GM12878 (cell line): Measurements from ENCODE around the gene PCSK5. TPM values are rescaled to one million over a fixed set of nuclear protein-coding genes. Genes with fewer than 3 reads are reported as not detected.

Experiments
- ATAC-seq: fragments of 200-7000 bp; cut with Tn5 transposase; 3 replicates; pipeline ENCODE4 v1.9.1; 2020; ENCODE audit warnings: mild to moderate bottlenecking, moderate library complexity
- BruUV-seq: library from RNA; stranded (reverse); fragments of 400-500 nt; replicated peaks from 2 replicates; lab custom pipeline; 2021; lab: Mats Ljungman, UMichigan
- CTCF ChIA-PET: fragments of 300-600 bp; sonication (Branson Sonifier 250); formaldehyde crosslinking; extraction: SDS; loops from one replicate; lab custom pipeline; 2021; ENCODE audit warnings: inconsistent platforms; lab: Yijun Ruan, JAX
- POLR2A ChIA-PET: fragments of 350-600 bp; formaldehyde crosslinking; extraction: SDS; loops from one replicate; lab custom pipeline; 2021; ENCODE audit warnings: inconsistent platforms; lab: Charles Lee
- RAD21 ChIA-PET: fragments of 300-600 bp; sonication (Branson Sonifier 250); formaldehyde crosslinking; loops from one replicate; lab custom pipeline; 2023; ENCODE audit warnings: antibody characterized with exemption; ENCODE audit not compliant: unreplicated experiment; lab: Charles Lee
- SMC1A ChIA-PET: fragments of 300-600 bp; sonication (Branson Sonifier 250); formaldehyde crosslinking; loops from one replicate; lab custom pipeline; 2023; ENCODE audit not compliant: unreplicated experiment, uncharacterized antibody; lab: Charles Lee
- DNase-seq: peaks from one replicate; pipeline ENCODE4 v3.0.0-alpha.2; 2011; ENCODE audit warnings: low read depth, low spot score
- FAIRE-seq: peaks from 3 replicates; lab custom pipeline; 2011; peaks lifted over from hg19 to GRCh38; lab: Jason Lieb, UNC
- H2AFZ ChIP-seq: 2 replicates; pipeline ENCODE4 v1.6.0; 2011; ENCODE audit warnings: low read depth, low read length, control low read depth; ENCODE audit not compliant: control insufficient read depth
- H3K27ac ChIP-seq: 2 replicates; pipeline ENCODE4 v1.5.1; 2011; ENCODE audit warnings: control low read depth; ENCODE audit not compliant: control insufficient read depth, insufficient read depth
- H3K27me3 ChIP-seq, 2 experiments: replicated peaks in 1 of 2; 2 replicates each; pipeline versions ENCODE4 v1.6.0 to v1.6.1; 2011; ENCODE audit warnings: low read length in 1 of 2; ENCODE audit not compliant: control insufficient read depth in 2 of 2, insufficient read depth in 2 of 2
- H3K36me3 ChIP-seq, 2 experiments: 2 replicates each; pipeline ENCODE4 v1.5.1; 2011; ENCODE audit warnings: low read length in 1 of 2; ENCODE audit not compliant: control insufficient read depth in 2 of 2, insufficient read depth in 2 of 2
- H3K4me1 ChIP-seq: 2 replicates; pipeline ENCODE4 v1.6.1; 2011; ENCODE audit warnings: mild to moderate bottlenecking, low read length, moderate library complexity, mixed read lengths; ENCODE audit not compliant: control insufficient read depth, insufficient read depth
- H3K4me2 ChIP-seq: 2 replicates; pipeline ENCODE4 v1.6.0; 2011; ENCODE audit warnings: control low read depth; ENCODE audit not compliant: control insufficient read depth, insufficient read depth
- H3K4me3 ChIP-seq: fragments of 200-600 bp; sonication (generic); 2 replicates; pipeline ENCODE4 v1.5.1; 2016
- H3K79me2 ChIP-seq: 2 replicates; pipeline ENCODE4 v1.6.0; 2011; ENCODE audit warnings: low read length; ENCODE audit not compliant: control insufficient read depth, insufficient read depth
- H3K9ac ChIP-seq: 2 replicates; pipeline ENCODE4 v1.8.0; 2011; ENCODE audit warnings: low read length, control low read depth, mixed read lengths; ENCODE audit not compliant: control insufficient read depth, insufficient read depth
- H3K9me3 ChIP-seq: replicated peaks from 3 replicates; pipeline ENCODE4 v1.5.1; 2011; ENCODE audit warnings: mild to moderate bottlenecking, low read length; ENCODE audit not compliant: control insufficient read depth, insufficient read depth
- H4K20me1 ChIP-seq: 2 replicates; pipeline ENCODE4 v1.6.0; 2011; ENCODE audit not compliant: control insufficient read depth, insufficient read depth
- NRF1 ChIP-seq: conservative IDR thresholded peaks from 2 replicates; pipeline ENCODE4 v1.6.1; 2011; ENCODE audit warnings: mild to moderate bottlenecking, low read depth, low read length, improper control_type of control experiment
- SPI1 ChIP-seq: IDR thresholded peaks from 2 replicates; pipeline ENCODE4 v1.6.1; 2011; ENCODE audit warnings: low read depth, mild to moderate bottlenecking, low read length, moderate library complexity, borderline replicate concordance; ENCODE audit not compliant: insufficient read depth
- whole genome bisulfite sequencing: methylation state at CpG from one replicate; pipeline ENCODE4 v1.1.6; 2016; ENCODE audit warnings: low lambda C conversion rate; ENCODE audit not compliant: insufficient replicate concordance, insufficient coverage; ENCODE audit errors: missing lambda C conversion rate; 5-methylcytosine and 5-hydroxymethylcytosine counted together
- in situ Hi-C: fragments of 300-500 bp; cut with MboI; formaldehyde crosslinking; loops from 9 replicates; pipeline ENCODE4 v1.14.3; 2018; ENCODE audit warnings: mixed read lengths
- intact Hi-C: fragments of 100-400 bp; cut with micrococcal nuclease; formaldehyde crosslinking; loops from one replicate; pipeline ENCODE4 v1.14.2; 2022; ENCODE audit not compliant: unreplicated experiment
- polyA plus RNA-seq, 11 experiments: library from polyadenylated mRNA; depleted of rRNA in 4 of 11; unstranded in 6 of 11; stranded (reverse) in 5 of 11; fragments of >200 nt; fragmentation: Nextera tagmentation in 4 of 11; fragmentation: Illumina TruSeq in 1 of 11; extraction: Ambion mirVana in 4 of 11; extraction: Trizol in 1 of 11; gene quantifications; 1 replicate in 1 of 11; 2 replicates in 10 of 11; pipeline versions ENCODE4 v1.2.1 to v1.2.3, GENCODE V29; 2011 to 2016; ENCODE audit warnings: inconsistent platforms in 2 of 11, missing spikeins in 2 of 11, low read depth in 1 of 11
- total RNA-seq, 4 experiments: library from RNA; depleted of rRNA in 3 of 4; stranded (reverse); fragments of >200 nt in 3 of 4; fragmentation: Illumina TruSeq in 1 of 4; extraction: Trizol in 1 of 4; gene quantifications; 2 replicates each; pipeline versions ENCODE4 v1.2.1 to v1.2.3, GENCODE V29; 2013 to 2021
- TF ChIP-seq, protein P1 (sequence below): fragments of 450-650 bp; IDR thresholded peaks from 2 replicates; pipeline ENCODE4 v1.6.1; 2017; ENCODE audit warnings: mild to moderate bottlenecking
- TF ChIP-seq, protein P2 (sequence below): fragments of 450-650 bp; IDR thresholded peaks from 2 replicates; pipeline ENCODE4 v1.6.1; 2017; ENCODE audit warnings: borderline replicate concordance

Gene PCSK5
- total and polyA plus RNA-seq, 10 of the 15 experiments (the other 5 are each of a cell fraction or from before 2014, with no cell fraction given): 0.01 to 0.13 (median 0.04) TPM; not detected in 3

DNA sequence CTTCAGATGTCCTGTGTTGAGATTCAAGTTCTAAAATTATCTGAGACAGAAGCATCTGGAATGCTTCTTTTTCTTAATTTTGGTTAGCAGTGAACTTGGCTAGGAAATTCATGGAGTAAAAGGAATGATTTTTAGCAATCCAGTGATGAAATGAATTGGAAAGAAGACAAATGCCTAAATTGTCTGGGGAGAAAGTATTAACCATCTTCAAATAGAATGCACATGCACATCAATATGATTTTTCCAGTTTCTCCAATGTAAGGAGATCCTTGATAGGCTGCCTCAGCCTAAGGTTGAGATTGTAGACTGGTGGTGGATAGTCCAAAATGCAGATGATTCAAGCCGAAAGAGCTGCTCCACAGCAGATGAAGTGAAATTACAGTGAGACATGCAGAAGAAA lies 106.7 kb downstream of the PCSK5 start:
- FAIRE-seq: no peak
- H3K9ac ChIP-seq: no peak overlapping the region
- H3K27ac ChIP-seq: no peak overlapping the region
- POLR2A ChIA-PET: no interaction called here
- no peaks in the 10 kb centered on the region for H3K9me3 ChIP-seq
- no peak for ATAC-seq
- H3K36me3 ChIP-seq: no peaks in the 10 kb centered on the region
- H3K4me3 ChIP-seq: no peak overlapping the region
- in situ Hi-C loops: no loop called here
- RAD21 ChIA-PET: no interaction called here
- H3K79me2 ChIP-seq: no peaks in the 10 kb centered on the region
- no peaks in the 10 kb centered on the region for H3K4me1 ChIP-seq
- CTCF ChIA-PET: no interaction called here
- DNase-seq: no peak
- SMC1A ChIA-PET: interaction anchor here (0.7 kb wide), 1 partner anchor 1175 kb away, joined by 3 read pairs; no protein-coding TSS in a partner anchor
- intact Hi-C loops: no loop called here
- no TSS peak for BruUV-seq
- TF ChIP-seq, protein P1, sequence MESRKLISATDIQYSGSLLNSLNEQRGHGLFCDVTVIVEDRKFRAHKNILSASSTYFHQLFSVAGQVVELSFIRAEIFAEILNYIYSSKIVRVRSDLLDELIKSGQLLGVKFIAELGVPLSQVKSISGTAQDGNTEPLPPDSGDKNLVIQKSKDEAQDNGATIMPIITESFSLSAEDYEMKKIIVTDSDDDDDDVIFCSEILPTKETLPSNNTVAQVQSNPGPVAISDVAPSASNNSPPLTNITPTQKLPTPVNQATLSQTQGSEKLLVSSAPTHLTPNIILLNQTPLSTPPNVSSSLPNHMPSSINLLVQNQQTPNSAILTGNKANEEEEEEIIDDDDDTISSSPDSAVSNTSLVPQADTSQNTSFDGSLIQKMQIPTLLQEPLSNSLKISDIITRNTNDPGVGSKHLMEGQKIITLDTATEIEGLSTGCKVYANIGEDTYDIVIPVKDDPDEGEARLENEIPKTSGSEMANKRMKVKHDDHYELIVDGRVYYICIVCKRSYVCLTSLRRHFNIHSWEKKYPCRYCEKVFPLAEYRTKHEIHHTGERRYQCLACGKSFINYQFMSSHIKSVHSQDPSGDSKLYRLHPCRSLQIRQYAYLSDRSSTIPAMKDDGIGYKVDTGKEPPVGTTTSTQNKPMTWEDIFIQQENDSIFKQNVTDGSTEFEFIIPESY: no peak
- TF ChIP-seq NRF1 (no peak), SPI1 (no peak)
- TF ChIP-seq, protein P2, sequence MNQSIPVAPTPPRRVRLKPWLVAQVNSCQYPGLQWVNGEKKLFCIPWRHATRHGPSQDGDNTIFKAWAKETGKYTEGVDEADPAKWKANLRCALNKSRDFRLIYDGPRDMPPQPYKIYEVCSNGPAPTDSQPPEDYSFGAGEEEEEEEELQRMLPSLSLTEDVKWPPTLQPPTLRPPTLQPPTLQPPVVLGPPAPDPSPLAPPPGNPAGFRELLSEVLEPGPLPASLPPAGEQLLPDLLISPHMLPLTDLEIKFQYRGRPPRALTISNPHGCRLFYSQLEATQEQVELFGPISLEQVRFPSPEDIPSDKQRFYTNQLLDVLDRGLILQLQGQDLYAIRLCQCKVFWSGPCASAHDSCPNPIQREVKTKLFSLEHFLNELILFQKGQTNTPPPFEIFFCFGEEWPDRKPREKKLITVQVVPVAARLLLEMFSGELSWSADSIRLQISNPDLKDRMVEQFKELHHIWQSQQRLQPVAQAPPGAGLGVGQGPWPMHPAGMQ: no peak
- no peaks in the 10 kb centered on the region for H3K27me3 ChIP-seq
- WGBS: 10% methylated on average over 1 of the region's 1 CpG
- H3K4me2 ChIP-seq: no peak overlapping the region
- no peaks in the 10 kb centered on the region for H4K20me1 ChIP-seq
- no peak overlapping the region for H2AFZ ChIP-seq
